ENCODE data around the gene FCF1.

Gene FCF1

GRCh38 chr14:74712499-74713394, at the start of gene FCF1, which contains the start of gene AREL1:
Gene FCF1, plus strand, starts transcription at chr14:74713144. Its CDS starts 54 bp downstream, at chr14:74713198.
Gene AREL1, minus strand, starts transcription at chr14:74713080. Its CDS starts 27,465 bp downstream, at chr14:74685615.
- peak; percentile 94 for DNase-seq (ENCODE audit: low spot score)

- no peak for DNase-seq (ENCODE audit: low spot score)
Measured at GRCh38 chr14:74663884-74664283, 49.1 kb upstream of the FCF1 start.

- no peak for DNase-seq (ENCODE audit: low spot score)
Measured at GRCh38 chr14:74664717-74665116, 48.2 kb upstream of the FCF1 start.

GRCh38 chr14:74667758-74668157, 45.2 kb upstream of the FCF1 start:
- DNase-seq (ENCODE audit: low spot score), result no peak

GRCh38 chr14:74669256-74669655, 43.7 kb upstream of the FCF1 start:
- no peak for DNase-seq (ENCODE audit: low spot score)

DNA sequence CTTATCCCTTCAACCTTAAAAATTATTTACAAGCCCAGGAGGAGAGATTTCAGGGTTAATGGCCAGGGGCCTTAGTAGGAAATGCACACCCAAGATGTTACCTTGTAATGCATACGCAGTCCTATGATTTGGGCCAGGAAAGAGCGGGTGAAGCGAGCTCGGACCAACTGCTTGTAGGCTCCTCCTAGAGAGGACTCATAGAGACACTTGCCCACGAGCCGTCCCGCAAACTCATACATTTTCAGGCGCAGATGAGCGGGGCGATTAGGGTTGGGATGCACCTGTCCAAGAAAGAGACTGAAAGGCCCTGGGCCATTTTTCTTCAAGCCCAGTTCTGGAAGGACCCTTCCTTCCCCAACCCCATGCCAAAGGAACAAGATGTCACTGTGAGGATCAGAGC, 43.1 kb upstream of the FCF1 start:
- DNase-seq (ENCODE audit: low spot score), result no peak

DNA sequence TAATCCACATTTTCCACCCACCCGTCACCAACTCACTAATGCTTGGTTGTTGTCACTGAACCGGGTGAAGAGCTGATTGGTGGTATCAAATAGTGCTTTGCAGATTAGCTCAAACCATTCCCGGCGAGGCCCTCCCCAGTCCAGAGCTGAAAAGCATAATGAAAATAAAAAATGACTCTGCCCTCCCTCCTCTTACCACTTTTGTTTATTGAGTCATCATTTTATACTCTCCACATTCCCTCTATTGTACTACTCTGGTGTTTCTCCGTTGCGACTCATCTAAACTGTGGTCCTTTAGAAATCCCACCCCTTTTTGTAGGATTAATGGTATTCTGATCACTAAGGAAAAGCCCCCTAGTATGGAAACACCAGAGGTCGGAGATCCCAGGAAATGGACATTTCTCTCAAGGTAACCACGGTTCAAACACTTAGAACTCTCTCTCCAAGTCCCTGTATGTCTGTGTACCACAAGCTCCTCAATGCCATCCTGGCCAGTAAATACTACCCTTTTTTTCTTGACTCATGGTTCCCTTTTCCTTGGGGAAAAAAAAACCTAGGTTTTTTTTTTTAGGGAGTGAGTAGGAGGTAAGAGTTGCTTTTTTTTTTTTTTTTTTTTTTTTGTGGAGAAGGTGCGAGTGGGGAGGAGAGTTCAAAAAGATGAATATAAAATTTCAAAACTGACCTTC, 42.1 kb upstream of the FCF1 start:
- DNase-seq (ENCODE audit: low spot score), result no peak

- DNase-seq (ENCODE audit: low spot score), result no peak
Measured at GRCh38 chr14:74671789-74672188, 41.2 kb upstream of the FCF1 start.

DNA sequence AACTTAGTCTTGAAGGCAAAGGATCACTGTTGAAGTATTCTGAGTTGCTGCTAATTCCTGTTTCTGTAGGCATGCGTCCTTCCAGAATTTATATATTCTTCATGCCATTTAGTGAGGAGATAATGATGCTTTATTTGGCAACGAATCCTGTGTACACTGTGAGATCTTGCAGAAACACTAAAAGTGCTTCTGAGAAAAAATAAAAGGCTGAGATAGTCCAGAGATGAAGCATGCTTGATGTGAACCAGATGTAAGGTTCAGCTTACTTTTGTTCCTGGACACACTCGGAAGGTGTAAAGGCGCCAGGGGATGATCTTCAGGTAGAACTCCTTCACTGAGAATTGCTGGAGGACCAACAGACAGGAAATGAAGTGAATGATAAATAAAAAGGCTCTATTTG, 39.2 kb upstream of the FCF1 start:
- DNase-seq (ENCODE audit: low spot score), result no peak

DNA sequence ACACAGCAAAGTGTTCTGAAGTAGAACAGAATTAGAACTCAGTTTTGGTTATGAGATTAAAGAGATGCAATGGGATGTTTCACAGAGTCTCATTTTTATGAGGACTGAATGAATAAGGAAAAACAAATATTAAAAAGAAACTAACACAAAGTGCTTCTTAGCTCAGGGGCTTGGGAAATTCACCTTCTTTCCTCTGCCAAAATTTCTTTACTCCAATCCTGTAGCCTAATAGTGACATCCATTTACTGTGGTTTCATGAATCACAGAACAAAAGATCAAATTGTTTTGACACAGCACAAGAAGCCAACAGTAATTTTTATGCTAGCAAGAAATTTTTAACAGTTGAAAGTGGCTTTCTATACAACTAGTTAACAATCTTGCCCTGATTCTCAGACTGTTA, 37.7 kb upstream of the FCF1 start:
- DNase-seq (ENCODE audit: low spot score), result no peak

- no peak for DNase-seq (ENCODE audit: low spot score)
Measured at GRCh38 chr14:74682169-74682952, 30.6 kb upstream of the FCF1 start.

DNA sequence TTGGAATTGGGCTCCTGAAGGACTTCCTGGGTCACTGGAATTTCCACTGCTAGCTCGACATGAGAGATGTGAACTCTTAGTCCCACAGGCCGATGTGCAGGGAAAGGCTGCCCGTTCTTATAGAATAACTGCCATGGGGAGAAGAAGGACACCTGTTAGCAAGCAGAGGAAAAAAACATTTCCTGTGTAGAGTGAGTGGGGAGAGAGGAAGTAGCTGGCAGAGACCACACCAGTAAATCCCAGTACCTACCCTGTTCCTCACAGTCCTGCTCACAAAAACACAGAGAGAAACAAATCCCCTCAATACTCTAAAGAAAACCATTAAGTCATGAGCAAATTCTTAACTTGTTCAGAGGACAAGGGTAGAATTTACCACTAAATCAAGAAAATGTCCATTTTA, 29.5 kb upstream of the FCF1 start:
- no peak for DNase-seq (ENCODE audit: low spot score)

DNA sequence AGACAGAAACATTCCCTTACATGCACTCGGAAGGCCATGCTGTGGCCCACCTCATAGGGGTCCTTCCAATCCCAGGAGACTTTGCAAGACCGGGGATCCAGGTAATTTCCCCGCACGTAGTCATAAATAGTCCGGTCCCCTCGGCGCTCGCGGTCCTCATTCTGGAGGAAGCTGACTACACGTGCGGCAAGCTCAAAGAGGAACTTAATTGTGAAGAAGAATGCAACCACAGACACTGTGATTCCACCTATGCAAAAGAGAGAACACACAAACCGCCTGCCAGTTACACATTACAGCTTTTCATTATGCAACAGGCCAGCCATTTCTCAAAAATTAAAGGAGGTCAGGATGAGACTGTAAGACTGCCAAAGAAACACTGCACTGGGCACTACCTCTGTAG, 28.5 kb upstream of the FCF1 start:
- no peak for DNase-seq (ENCODE audit: low spot score)

GRCh38 chr14:74685056-74685455, 27.9 kb upstream of the FCF1 start:
- no peak for DNase-seq (ENCODE audit: low spot score)

- DNase-seq (ENCODE audit: low spot score), result no peak
Measured at GRCh38 chr14:74685921-74686678, 26.8 kb upstream of the FCF1 start.

- DNase-seq (ENCODE audit: low spot score), result no peak
Measured at GRCh38 chr14:74691456-74691855, 21.5 kb upstream of the FCF1 start.

GRCh38 chr14:74693191-74693590, 19.8 kb upstream of the FCF1 start:
- DNase-seq (ENCODE audit: low spot score), result no peak

- DNase-seq (ENCODE audit: low spot score), result no peak
Measured at GRCh38 chr14:74695406-74695805, 17.5 kb upstream of the FCF1 start.

DNA sequence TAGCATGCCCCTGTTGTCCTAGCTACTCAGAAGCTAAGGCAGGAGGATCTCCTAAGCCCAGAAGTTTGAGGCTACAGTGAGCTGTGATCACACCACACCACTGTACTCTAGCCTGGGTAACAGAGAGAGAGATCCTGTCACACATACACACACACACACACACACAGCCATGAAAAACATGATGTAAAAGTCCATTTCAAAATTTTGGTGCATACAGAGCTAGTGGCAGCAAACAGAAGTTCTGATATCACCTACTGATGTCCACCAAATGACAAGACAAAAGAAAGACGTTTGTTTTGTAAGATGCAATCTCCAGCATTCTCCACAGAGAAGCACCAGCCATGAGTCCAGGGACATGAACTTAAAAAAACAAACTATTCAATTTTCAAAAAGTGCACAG, 15.9 kb upstream of the FCF1 start:
- DNase-seq (ENCODE audit: low spot score), result no peak

DNA sequence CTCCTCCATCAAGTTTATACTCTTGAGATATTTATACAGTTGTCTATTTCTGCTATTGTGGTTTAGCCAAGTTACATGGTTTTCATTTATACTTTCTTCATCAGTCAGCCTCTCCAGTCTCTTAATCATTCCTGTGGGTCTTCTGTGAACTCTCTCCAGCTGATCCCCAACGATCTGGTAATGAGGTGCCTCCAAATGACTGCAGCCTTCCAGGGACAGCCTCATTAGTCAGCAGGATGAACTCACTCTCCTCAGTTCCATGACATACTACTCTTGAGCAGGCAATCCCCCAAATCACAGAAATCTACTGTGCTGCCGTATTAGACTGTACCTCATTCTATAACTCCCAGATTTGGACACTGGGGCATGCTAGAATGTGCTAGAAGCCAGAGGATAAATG, 15.4 kb upstream of the FCF1 start:
- DNase-seq (ENCODE audit: low spot score), result peak; percentile 80

DNA sequence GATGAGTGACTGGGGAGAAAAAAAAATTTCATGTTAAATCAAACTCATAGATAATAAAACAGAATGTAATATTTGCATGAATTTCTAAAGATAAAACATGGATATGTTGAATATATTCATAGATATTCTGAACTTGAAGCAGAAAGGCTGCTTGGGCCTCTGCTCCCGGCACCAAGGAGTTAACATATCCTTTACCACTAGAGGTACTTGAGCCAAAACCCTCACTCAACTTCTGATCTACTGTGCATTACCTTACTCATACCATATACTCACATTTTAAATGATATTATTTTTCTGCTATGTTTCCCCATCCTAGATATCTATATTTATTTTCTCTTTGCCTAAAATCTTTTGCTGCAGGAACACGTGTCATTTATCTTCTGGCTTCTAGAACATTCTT, 15.0 kb upstream of the FCF1 start:
- peak; percentile 31 for DNase-seq (ENCODE audit: low spot score)

DNA sequence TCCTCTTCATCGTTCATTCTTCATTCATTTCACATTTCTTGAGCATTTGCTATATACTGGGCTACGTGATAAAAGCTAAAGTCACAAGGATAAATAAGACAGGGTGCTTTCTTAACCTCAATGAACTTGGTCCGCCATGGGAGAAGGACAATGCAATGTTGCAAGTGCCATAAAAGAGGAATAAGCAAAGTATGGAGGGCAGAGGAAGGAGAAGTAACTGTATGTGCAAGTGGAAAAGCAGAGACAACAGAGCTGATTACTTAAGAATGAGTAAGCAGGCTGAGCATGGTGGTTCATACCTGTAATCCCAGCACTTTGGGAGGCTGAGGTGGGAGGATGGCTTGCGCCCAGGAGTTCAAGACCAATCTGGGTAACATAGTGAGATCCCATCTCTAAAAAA, 14.5 kb upstream of the FCF1 start:
- no peak for DNase-seq (ENCODE audit: low spot score)
